GM10248 (cell line): ENCODE data around the gene PRKCE.

Source experiments
- CTCF ChIA-PET: fragments of 300-600 bp; sonication (Branson Sonifier 250); formaldehyde crosslinking; extraction: SDS; loops from one replicate; lab custom pipeline; 2021; ENCODE audit warnings: antibody characterized with exemption; lab: Yijun Ruan, JAX
- POLR2A ChIA-PET: fragments of 350-650 bp; sonication (Branson Sonifier 250); formaldehyde crosslinking; extraction: SDS; loops from one replicate; lab custom pipeline; 2020; ENCODE audit warnings: antibody characterized with exemption; lab: Yijun Ruan, JAX
- DNase-seq: peaks from one replicate; pipeline ENCODE4 v3.0.0; 2012; ENCODE audit errors: extremely low spot score
- CTCF ChIP-seq: IDR thresholded peaks from 2 replicates; pipeline ENCODE4 v1.5.1; 2012; ENCODE audit warnings: mild to moderate bottlenecking, low read depth; ENCODE audit errors: extremely low read depth, missing control alignments, control extremely low read depth

Gene PRKCE

GRCh38 chr2:46188041-46188716, 536.7 kb downstream of the PRKCE start:
- ChIA-PET POLR2A (no interaction called here), CTCF (interaction anchor here (1.4 kb wide), 1 partner anchor 42 kb away, joined by 3 read pairs; no protein-coding TSS in a partner anchor)
- DNase-seq, result no peak
- TF ChIP-seq CTCF, result no peak

GRCh38 chr2:46193356-46193755, 541.9 kb downstream of the PRKCE start:
- TF ChIP-seq CTCF, result no peak
- DNase-seq, result peak; percentile 5
- ChIA-PET CTCF (interaction anchor here (1.2 kb wide), 1 partner anchor 130 kb away, joined by 4 read pairs; no protein-coding TSS in a partner anchor), POLR2A (no interaction called here)

- ChIA-PET CTCF (interaction anchor here (1.0 to 1.2 kb wide), 3 partner anchors 13 to 1714 kb away, joined by 3 to 4 read pairs (median 3); no protein-coding TSS in a partner anchor), POLR2A (no interaction called here)
- DNase-seq, result no peak
- TF ChIP-seq CTCF, result no peak
These were observed 542.4 kb downstream of the PRKCE start for GRCh38 chr2:46193855-46194254.

GRCh38 chr2:46194856-46195255, 543.4 kb downstream of the PRKCE start:
- POLR2A ChIA-PET, result no interaction called here
- CTCF ChIA-PET, result interaction anchor here (1.1 to 1.4 kb wide), 2 partner anchors 10 to 14 kb away, joined by 3 read pairs; no protein-coding TSS in a partner anchor
- DNase-seq, result peak; percentile 8
- TF ChIP-seq CTCF, result no peak

- DNase-seq, result peak; percentile 6
- CTCF ChIA-PET, result interaction anchor here (1.4 kb wide), 1 partner anchor 9 kb away, joined by 3 read pairs; no protein-coding TSS in a partner anchor
- POLR2A ChIA-PET, result no interaction called here
- no peak for TF ChIP-seq CTCF
These were observed 544.3 kb downstream of the PRKCE start for GRCh38 chr2:46195819-46196218.

GRCh38 chr2:46196871-46197462, 545.5 kb downstream of the PRKCE start:
- no peak for TF ChIP-seq CTCF
- DNase-seq, result peak; percentile 14
- CTCF ChIA-PET, result interaction anchor here (1.0 kb wide), 1 partner anchor 39 kb away, joined by 3 read pairs; no protein-coding TSS in a partner anchor
- POLR2A ChIA-PET, result no interaction called here
